ENCODE results near the gene ATP8A2.
"Not testable (repeated sequence)": the region's sequence is repeated elsewhere in the genome, so short reads cannot be mapped to it uniquely, and the experiment has no call there.

The ATP8A2 gene

GRCh38 chr13:25457566-25457965 lies 85.8 kb downstream of the ATP8A2 start:
- in situ Hi-C loops (cut with HindIII; ENCODE audit: low sequenced_read_pairs), result no loop called here

GRCh38 chr13:25462301-25463125 lies 90.7 kb downstream of the ATP8A2 start:
- in situ Hi-C loops (cut with HindIII; ENCODE audit: low sequenced_read_pairs), result no loop called here

- in situ Hi-C loops (cut with HindIII; ENCODE audit: low sequenced_read_pairs), result no loop called here
These were observed 91.7 kb downstream of the ATP8A2 start for GRCh38 chr13:25463496-25463895.

- in situ Hi-C loops (cut with HindIII; ENCODE audit: low sequenced_read_pairs), result no loop called here
These were observed 95.1 kb downstream of the ATP8A2 start for GRCh38 chr13:25466880-25467279.

GRCh38 chr13:25468325-25469168 lies 96.8 kb downstream of the ATP8A2 start:
- in situ Hi-C loops (cut with HindIII; ENCODE audit: low sequenced_read_pairs), result no loop called here

- in situ Hi-C loops (cut with HindIII; ENCODE audit: low sequenced_read_pairs), result no loop called here
These were observed 97.4 kb downstream of the ATP8A2 start for GRCh38 chr13:25469169-25469525.

GRCh38 chr13:25473864-25474263 lies 102.1 kb downstream of the ATP8A2 start:
- in situ Hi-C loops (cut with HindIII; ENCODE audit: low sequenced_read_pairs), result no loop called here

GRCh38 chr13:25478186-25478585 lies 106.4 kb downstream of the ATP8A2 start:
- in situ Hi-C loops (cut with HindIII; ENCODE audit: low sequenced_read_pairs), result no loop called here

- in situ Hi-C loops (cut with HindIII; ENCODE audit: low sequenced_read_pairs), result no loop called here
These were observed 117.5 kb downstream of the ATP8A2 start for GRCh38 chr13:25489238-25489637.

GRCh38 chr13:25490236-25490635 lies 118.5 kb downstream of the ATP8A2 start:
- in situ Hi-C loops (cut with HindIII; ENCODE audit: low sequenced_read_pairs), result no loop called here

GRCh38 chr13:25493931-25494640 lies 122.3 kb downstream of the ATP8A2 start:
- in situ Hi-C loops (cut with HindIII; ENCODE audit: low sequenced_read_pairs), result no loop called here

GRCh38 chr13:25494698-25495411 lies 123.1 kb downstream of the ATP8A2 start:
- in situ Hi-C loops (cut with HindIII; ENCODE audit: low sequenced_read_pairs), result no loop called here

GRCh38 chr13:25501231-25501630 lies 129.5 kb downstream of the ATP8A2 start:
- in situ Hi-C loops (cut with HindIII; ENCODE audit: low sequenced_read_pairs), result no loop called here

- in situ Hi-C loops (cut with HindIII; ENCODE audit: low sequenced_read_pairs), result no loop called here
These were observed 130.3 kb downstream of the ATP8A2 start for GRCh38 chr13:25502031-25502430.

GRCh38 chr13:25502551-25502950 lies 130.8 kb downstream of the ATP8A2 start:
- in situ Hi-C loops (cut with HindIII; ENCODE audit: low sequenced_read_pairs), result no loop called here

- in situ Hi-C loops (cut with HindIII; ENCODE audit: low sequenced_read_pairs), result no loop called here
These were observed 132.1 kb downstream of the ATP8A2 start for GRCh38 chr13:25503856-25504255.

GRCh38 chr13:25507841-25508240 lies 136.1 kb downstream of the ATP8A2 start:
- in situ Hi-C loops (cut with HindIII; ENCODE audit: low sequenced_read_pairs), result no loop called here

GRCh38 chr13:25513060-25513459 lies 141.3 kb downstream of the ATP8A2 start:
- in situ Hi-C loops (cut with HindIII; ENCODE audit: low sequenced_read_pairs), result not testable (repeated sequence)

GRCh38 chr13:25518441-25518840 lies 146.7 kb downstream of the ATP8A2 start:
- in situ Hi-C loops (cut with HindIII; ENCODE audit: low sequenced_read_pairs), result no loop called here

GRCh38 chr13:25525884-25526283 lies 154.1 kb downstream of the ATP8A2 start:
- in situ Hi-C loops (cut with HindIII; ENCODE audit: low sequenced_read_pairs), result no loop called here

GRCh38 chr13:25528266-25528665 lies 156.5 kb downstream of the ATP8A2 start:
- in situ Hi-C loops (cut with HindIII; ENCODE audit: low sequenced_read_pairs), result no loop called here

All from DLD1 (cell line).